HCT116 (cell line): Measurements from ENCODE around the gene GMIP.

Experiments
- ATF3 ChIP-seq: IDR thresholded peaks from 2 replicates; pipeline ENCODE4 v1.6.1; 2012
- CTCF ChIP-seq, 3 experiments: fragments of 200-600 bp in 1 of 3; sonication (generic) in 1 of 3; IDR thresholded peaks in 2 of 3; conservative IDR thresholded peaks in 1 of 3; 2 replicates each; pipeline ENCODE4 v1.5.1; 2012 to 2017; ENCODE audit warnings: low read depth in 2 of 3, low read length in 2 of 3, antibody characterized with exemption in 1 of 3, borderline replicate concordance in 1 of 3, control low read depth in 1 of 3, mild to moderate bottlenecking in 1 of 3, mixed read lengths in 1 of 3, mixed run types in 1 of 3, moderate library complexity in 1 of 3; ENCODE audit not compliant: insufficient read depth in 1 of 3
- ELF1 ChIP-seq: IDR thresholded peaks from 2 replicates; pipeline ENCODE4 v1.6.1; 2012; ENCODE audit warnings: low read depth, borderline replicate concordance
- EZH2 ChIP-seq: fragments of 200-600 bp; sonication (generic); IDR thresholded peaks from 2 replicates; pipeline ENCODE4 v1.6.1; 2017; ENCODE audit warnings: antibody characterized with exemption, mixed run types
- EZH2phosphoT487 ChIP-seq: fragments of 200-600 bp; IDR thresholded peaks from 2 replicates; pipeline ENCODE4 v1.6.1; 2018; ENCODE audit warnings: antibody characterized with exemption, borderline replicate concordance
- JUND ChIP-seq: IDR thresholded peaks from 2 replicates; pipeline ENCODE4 v1.6.1; 2012
- MAX ChIP-seq: IDR thresholded peaks from 2 replicates; pipeline ENCODE4 v1.6.1; 2012
- POLR2A ChIP-seq: IDR thresholded peaks from 2 replicates; pipeline ENCODE4 v1.7.0; 2011; ENCODE audit warnings: borderline replicate concordance; ENCODE audit not compliant: insufficient read depth, insufficient read length; ENCODE audit errors: extremely low read depth
- REST ChIP-seq: IDR thresholded peaks from 2 replicates; pipeline ENCODE4 v1.6.1; 2012; ENCODE audit warnings: low read depth
- SIN3A ChIP-seq: IDR thresholded peaks from 2 replicates; pipeline ENCODE4 v1.6.1; 2012; ENCODE audit warnings: low read depth
- SP1 ChIP-seq: IDR thresholded peaks from 2 replicates; pipeline ENCODE4 v1.6.1; 2012; ENCODE audit warnings: low read depth
- SRF ChIP-seq: IDR thresholded peaks from 2 replicates; pipeline ENCODE4 v1.6.1; 2012; ENCODE audit warnings: low read depth
- YY1 ChIP-seq: IDR thresholded peaks from 2 replicates; pipeline ENCODE4 v1.6.1; 2011; ENCODE audit warnings: low read length, low read depth, moderate library complexity, mild to moderate bottlenecking; ENCODE audit not compliant: insufficient replicate concordance; ENCODE audit errors: extremely low read depth
- ZNF274 ChIP-seq: fragments of 200-500 bp; sonication (Bioruptor generic); IDR thresholded peaks from 2 replicates; pipeline ENCODE4 v1.6.1; 2014; ENCODE audit warnings: mild to moderate bottlenecking, low read depth, low read length, inconsistent platforms

- no peak for TF ChIP-seq ELF1
- TF ChIP-seq REST, result no peak
- TF ChIP-seq CTCF (IDR thresholded peaks at IDR 0.05 in 2 of 3, conservative IDR thresholded peaks at IDR 0.05 in 1 of 3; ENCODE audit: borderline replicate concordance in 1 of 3, insufficient read depth in 1 of 3, low read depth in 2 of 3, low read length in 2 of 3), result no peak
- TF ChIP-seq ATF3, result no peak
- TF ChIP-seq EZH2phosphoT487, result no peak
- no peak for TF ChIP-seq MAX
- TF ChIP-seq YY1, result no peak
- TF ChIP-seq EZH2, result no peak
- no peak for TF ChIP-seq POLR2A
- no peak for TF ChIP-seq JUND
- TF ChIP-seq ZNF274, result no peak
- TF ChIP-seq SP1, result no peak
- TF ChIP-seq SRF, result no peak
- TF ChIP-seq SIN3A, result no peak
Observed at GRCh38 chr19:19619849-19620210, 23.6 kb downstream of the GMIP start.
